Peyer's patch (tissue), 4 donors: ENCODE results near the gene MPZ.

Experiments used
- POLR2A ChIP-seq, 2 donors: fragments of 450-650 bp; IDR thresholded peaks; one replicate each; pipeline ENCODE4 v1.5.1; 2017; ENCODE audit warnings: antibody characterized with exemption in 2 of 2, mild to moderate bottlenecking in 2 of 2, moderate library complexity in 2 of 2
- TF ChIP-seq, protein P1 (sequence below), 6 experiments: fragments of 450-650 bp in 4 of 6; fragments of 200-600 bp in 2 of 6; sonication (generic) in 1 of 6; IDR thresholded peaks; one replicate each; pipeline ENCODE4 v1.5.1; 2017 to 2019; ENCODE audit warnings: antibody characterized with exemption in 6 of 6, mild to moderate bottlenecking in 3 of 6, moderate library complexity in 1 of 6

DNA sequence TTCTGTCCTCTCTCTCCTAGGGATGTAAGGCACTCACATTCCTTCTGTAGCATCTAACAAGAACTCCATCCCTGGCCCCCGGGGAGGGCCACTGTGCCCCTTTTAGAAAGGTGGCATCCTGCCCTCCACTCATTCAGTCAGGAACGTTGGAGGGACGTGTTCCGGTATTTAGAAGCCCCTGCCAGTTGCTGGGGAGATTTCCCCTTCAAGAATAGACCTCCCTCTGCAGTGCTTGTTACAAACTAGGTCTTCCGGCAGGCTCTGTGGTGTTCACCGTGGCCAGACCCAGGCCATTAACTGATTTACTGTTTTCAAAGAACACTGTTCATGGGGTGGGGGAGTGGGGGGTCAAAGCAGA, 50.4 kb downstream of the MPZ start:
- TF ChIP-seq, protein P1, sequence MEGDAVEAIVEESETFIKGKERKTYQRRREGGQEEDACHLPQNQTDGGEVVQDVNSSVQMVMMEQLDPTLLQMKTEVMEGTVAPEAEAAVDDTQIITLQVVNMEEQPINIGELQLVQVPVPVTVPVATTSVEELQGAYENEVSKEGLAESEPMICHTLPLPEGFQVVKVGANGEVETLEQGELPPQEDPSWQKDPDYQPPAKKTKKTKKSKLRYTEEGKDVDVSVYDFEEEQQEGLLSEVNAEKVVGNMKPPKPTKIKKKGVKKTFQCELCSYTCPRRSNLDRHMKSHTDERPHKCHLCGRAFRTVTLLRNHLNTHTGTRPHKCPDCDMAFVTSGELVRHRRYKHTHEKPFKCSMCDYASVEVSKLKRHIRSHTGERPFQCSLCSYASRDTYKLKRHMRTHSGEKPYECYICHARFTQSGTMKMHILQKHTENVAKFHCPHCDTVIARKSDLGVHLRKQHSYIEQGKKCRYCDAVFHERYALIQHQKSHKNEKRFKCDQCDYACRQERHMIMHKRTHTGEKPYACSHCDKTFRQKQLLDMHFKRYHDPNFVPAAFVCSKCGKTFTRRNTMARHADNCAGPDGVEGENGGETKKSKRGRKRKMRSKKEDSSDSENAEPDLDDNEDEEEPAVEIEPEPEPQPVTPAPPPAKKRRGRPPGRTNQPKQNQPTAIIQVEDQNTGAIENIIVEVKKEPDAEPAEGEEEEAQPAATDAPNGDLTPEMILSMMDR (IDR thresholded peaks at IDR 0.05), result no peak
- no peak for TF ChIP-seq POLR2A (IDR thresholded peaks at IDR 0.05)
